Subcutaneous abdominal adipose tissue (tissue), 5 donors: Measurements from ENCODE around the gene PSTPIP2.
A peak's percentile ranks its signal among the peaks of the same experiment; 100 is the strongest.

ENCODE experiments used
- H3K27ac ChIP-seq: one replicate; pipeline ENCODE4 v1.7.0; 2013; ENCODE audit warnings: low read depth, mild to moderate bottlenecking, inconsistent platforms, low read length, moderate library complexity
- H3K27me3 ChIP-seq, 5 donors: one replicate each; pipeline ENCODE4 v1.7.0; 2013; ENCODE audit warnings: low read length in 5 of 5, inconsistent platforms in 1 of 5; ENCODE audit not compliant: control insufficient read depth in 5 of 5, insufficient read depth in 4 of 5
- H3K36me3 ChIP-seq, 5 donors: one replicate each; pipeline ENCODE4 v1.7.0; 2013; ENCODE audit warnings: low read length in 5 of 5; ENCODE audit not compliant: control insufficient read depth in 5 of 5, insufficient read depth in 5 of 5
- H3K4me1 ChIP-seq, 5 donors: one replicate each; pipeline ENCODE4 v1.7.0; 2013; ENCODE audit warnings: low read length in 5 of 5, mild to moderate bottlenecking in 3 of 5, moderate library complexity in 1 of 5; ENCODE audit not compliant: control insufficient read depth in 5 of 5, insufficient read depth in 5 of 5
- H3K4me3 ChIP-seq, 5 donors: one replicate each; pipeline ENCODE4 v1.7.0; 2013; ENCODE audit warnings: low read length in 5 of 5, low read depth in 1 of 5
- H3K9ac ChIP-seq, 5 donors: one replicate each; pipeline ENCODE4 v1.7.0; 2013; ENCODE audit warnings: low read length in 5 of 5, mild to moderate bottlenecking in 4 of 5, moderate library complexity in 3 of 5
- H3K9me3 ChIP-seq, 5 donors: one replicate each; pipeline ENCODE4 v1.7.0; 2013; ENCODE audit warnings: low read length in 5 of 5; ENCODE audit not compliant: control insufficient read depth in 5 of 5
- donor health status: healthy.
- donor health status: healthy.
- donor health status: healthy.
- donor health status: healthy.
- donor health status: healthy.

PSTPIP2 gene

DNA sequence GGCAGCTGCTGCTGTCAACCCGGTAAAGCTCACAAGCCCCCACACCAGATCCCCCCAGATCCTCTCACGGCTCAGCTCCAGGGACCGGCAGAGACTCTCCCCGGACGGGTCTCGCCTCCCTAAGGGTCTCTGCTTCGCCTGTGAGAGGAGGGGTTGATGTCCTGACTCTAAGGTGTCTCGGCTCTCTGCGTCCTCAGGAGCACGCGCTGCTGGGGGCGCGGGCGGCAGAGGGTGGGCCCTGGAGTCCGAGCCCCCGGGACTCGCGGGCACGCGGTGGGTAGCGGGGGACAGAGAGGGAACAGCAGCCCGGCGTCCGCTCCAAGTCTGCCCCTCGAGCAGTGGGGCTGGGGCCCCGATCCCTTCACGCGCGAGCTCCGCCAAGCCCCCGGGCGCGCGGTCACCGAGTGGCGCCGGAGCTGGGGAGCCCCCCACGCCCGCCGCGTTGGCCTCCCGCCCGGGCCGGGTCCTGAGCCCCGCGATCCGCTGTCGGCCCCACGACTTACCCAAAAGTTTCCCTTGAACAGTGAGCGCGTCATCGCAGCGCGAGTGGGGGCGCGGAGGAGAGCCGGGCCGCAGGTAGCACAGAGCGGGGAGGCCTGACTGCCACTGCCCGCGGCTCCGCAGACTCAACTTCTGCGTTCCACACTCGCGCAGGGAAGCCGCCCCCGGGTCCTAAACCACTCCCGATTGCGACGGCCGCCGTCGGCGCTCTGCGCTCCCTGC is at the start of gene PSTPIP2:
Gene PSTPIP2 (minus strand): TSS at position 608 of the 723 bp plus-strand sequence. CDS start 72 bp downstream, at position 536.
- H3K27ac ChIP-seq = no peak within 1 kb of the TSS
- H3K9ac ChIP-seq = peak within 1 kb of the TSS; percentile 63 to 89 (median 78)
- peaks cover 0 to 34% (median 30%) of the 10 kb centered on the region in 5 donors for H3K4me1 ChIP-seq
- H3K9me3 ChIP-seq = no peaks in the 10 kb centered on the region
- peak within 1 kb of the TSS; percentile 59 to 82 (median 69) for H3K4me3 ChIP-seq
- no peaks in the 10 kb centered on the region for H3K27me3 ChIP-seq
- H3K36me3 ChIP-seq = no peaks in the 10 kb centered on the region

DNA sequence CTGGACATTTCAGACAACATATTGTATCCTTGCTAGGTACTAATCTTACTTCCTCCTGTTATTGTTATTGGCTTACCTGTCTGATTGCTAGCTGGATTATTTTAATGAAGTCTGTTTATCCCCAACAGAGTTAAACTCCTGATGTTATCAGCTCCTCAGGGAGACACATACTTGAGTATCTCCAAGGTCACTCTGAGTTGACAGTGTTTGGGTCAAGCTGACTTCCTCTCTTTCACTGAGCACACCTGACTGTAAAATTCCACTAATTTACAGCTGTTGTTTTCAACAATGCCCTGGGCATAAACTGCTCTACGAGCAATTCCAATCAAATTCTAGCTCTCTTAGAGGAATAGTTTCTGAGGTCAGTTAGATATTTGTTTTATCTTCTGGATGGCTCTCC is 41.7 kb upstream of the PSTPIP2 start:
- Histone ChIP-seq H3K9me3 (no peaks in the 10 kb centered on the region), H3K36me3 (peaks cover 0 to 24% (median 8%) of the 10 kb centered on the region in 5 donors), H3K4me1 (no peaks in the 10 kb centered on the region), H3K9ac (no peak overlapping the region), H3K4me3 (no peak overlapping the region), H3K27me3 (no peaks in the 10 kb centered on the region), H3K27ac (no peak overlapping the region)

- Histone ChIP-seq H3K36me3 (peaks cover 0 to 24% (median 8%) of the 10 kb centered on the region in 5 donors), H3K27ac (no peak overlapping the region), H3K4me3 (no peak overlapping the region), H3K4me1 (no peaks in the 10 kb centered on the region), H3K9ac (no peak overlapping the region), H3K9me3 (no peaks in the 10 kb centered on the region), H3K27me3 (no peaks in the 10 kb centered on the region)
Observed at GRCh38 chr18:46110406-46110805, 38.3 kb upstream of the PSTPIP2 start.

- peaks cover 0 to 10% (median 7%) of the 10 kb centered on the region in 5 donors for H3K4me1 ChIP-seq
- no peaks in the 10 kb centered on the region for H3K9me3 ChIP-seq
- no peak overlapping the region for H3K9ac ChIP-seq
- H3K36me3 ChIP-seq = peaks cover 0 to 14% (median 7%) of the 10 kb centered on the region in 5 donors
- H3K4me3 ChIP-seq = no peak overlapping the region
- H3K27ac ChIP-seq = no peak overlapping the region
- H3K27me3 ChIP-seq = no peaks in the 10 kb centered on the region
Observed at GRCh38 chr18:46109386-46109785, 37.3 kb upstream of the PSTPIP2 start.

DNA sequence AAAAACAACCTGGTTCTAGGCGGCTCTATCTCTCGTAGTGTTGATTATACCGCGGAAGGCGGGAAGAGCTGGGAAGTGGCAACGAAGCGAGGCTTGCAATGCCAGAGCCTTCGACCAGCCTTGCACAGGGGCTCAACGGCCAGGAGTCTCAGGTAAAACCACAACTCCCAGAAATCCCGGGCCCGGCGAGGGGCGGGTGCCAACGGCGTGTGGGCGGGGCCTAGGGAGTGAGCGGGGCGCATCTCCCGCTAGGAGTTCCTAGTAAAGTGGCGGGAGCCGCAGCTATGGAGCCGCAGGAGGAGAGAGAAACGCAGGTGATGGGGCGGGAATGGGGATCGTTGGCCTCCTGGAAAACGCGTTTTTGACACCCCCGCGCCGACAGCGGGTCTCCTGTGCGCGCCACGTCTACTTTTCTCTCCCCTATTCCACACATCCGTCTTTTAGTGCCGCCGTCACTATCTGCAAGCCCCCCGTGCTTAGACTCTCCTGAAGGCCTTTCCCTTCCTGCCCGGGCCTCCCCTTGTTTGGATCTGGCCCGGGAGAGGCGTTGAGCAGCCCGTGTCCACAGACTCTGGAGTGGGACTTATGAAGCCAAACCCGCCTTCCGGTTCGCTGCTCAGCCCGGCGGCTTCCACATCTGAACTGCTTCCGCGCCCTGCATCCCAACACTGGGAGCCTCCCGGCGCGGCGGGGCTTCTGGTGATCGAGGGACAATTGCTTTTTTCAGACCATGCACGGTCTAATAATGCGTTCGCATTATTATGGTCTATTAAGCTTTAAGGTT is 32.3 kb upstream of the PSTPIP2 start, which contains the start of gene HAUS1:
Gene HAUS1 (plus strand): TSS at position 258 of the 784 bp plus-strand sequence. CDS start 27 bp downstream, at position 285.
- Histone ChIP-seq H3K4me1 (peaks cover 0 to 14% (median 11%) of the 10 kb centered on the region in 5 donors), H3K36me3 (peaks cover 0 to 7% (median under 1%) of the 10 kb centered on the region in 5 donors), H3K9me3 (no peaks in the 10 kb centered on the region), H3K27ac (peak within 1 kb of the TSS; percentile 65), H3K4me3 (peak within 1 kb of the TSS; percentile 91 to 99 (median 95)), H3K9ac (peak within 1 kb of the TSS; percentile 52 to 85 (median 80)), H3K27me3 (no peaks in the 10 kb centered on the region)

DNA sequence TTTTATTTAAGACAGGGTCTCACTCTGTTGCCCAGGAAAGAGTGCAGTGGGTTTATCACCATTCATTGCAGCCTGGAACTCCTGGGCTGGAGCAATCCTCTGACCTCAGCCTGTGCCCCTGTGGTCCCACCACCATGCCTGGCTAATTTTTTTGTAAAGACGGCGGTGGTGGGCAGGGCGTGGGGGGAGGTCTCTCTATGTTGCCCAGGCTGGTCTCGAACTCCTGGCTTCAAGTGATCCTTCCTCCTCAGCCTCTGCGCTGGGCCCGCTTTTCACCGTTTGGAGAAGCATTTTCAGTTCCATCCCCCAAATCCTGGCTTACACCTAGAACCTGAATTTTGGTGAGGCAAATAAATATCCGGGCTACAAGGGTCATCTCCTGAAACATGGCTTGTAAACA is 27.4 kb upstream of the PSTPIP2 start:
- peaks cover 0 to 38% (median 31%) of the 10 kb centered on the region in 5 donors for H3K4me1 ChIP-seq

DNA sequence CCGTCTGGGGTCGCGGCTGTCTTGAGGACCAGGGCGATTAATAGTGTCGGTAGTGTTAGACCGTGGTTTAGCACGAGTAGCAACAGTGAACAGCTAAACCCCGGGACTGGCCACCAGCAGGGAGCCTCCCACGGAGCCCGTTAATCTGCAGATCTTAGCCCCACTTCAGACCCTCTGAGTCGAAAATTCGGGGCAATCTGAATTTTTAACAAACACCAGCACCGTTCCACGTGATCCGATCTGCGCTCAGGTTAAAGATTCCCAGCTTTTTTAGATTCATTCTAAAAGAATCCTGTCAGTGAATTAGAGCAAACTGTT is 26.5 kb upstream of the PSTPIP2 start:
- H3K9ac ChIP-seq = peak overlapping the region; percentile 48 to 94 (median 82)
- H3K9me3 ChIP-seq = no peaks in the 10 kb centered on the region
- peaks cover 0 to 38% (median 26%) of the 10 kb centered on the region in 5 donors for H3K4me1 ChIP-seq
- H3K27ac ChIP-seq = peak overlapping the region; percentile 92
- peaks cover 2 to 10% (median 5%) of the 10 kb centered on the region in 5 donors for H3K36me3 ChIP-seq
- H3K4me3 ChIP-seq = peak overlapping the region; percentile 79 to 100 (median 99)
- no peaks in the 10 kb centered on the region for H3K27me3 ChIP-seq

More for the DNA sequence above, 27.4 kb upstream of the PSTPIP2 start:
- Histone ChIP-seq H3K27ac (no peak overlapping the region), H3K4me3 (no peak overlapping the region), H3K27me3 (no peaks in the 10 kb centered on the region), H3K9ac (no peak overlapping the region), H3K9me3 (no peaks in the 10 kb centered on the region), H3K36me3 (peaks cover 0 to 5% (median 0%) of the 10 kb centered on the region in 5 donors)

- peaks cover 0 to 38% (median 26%) of the 10 kb centered on the region in 5 donors for H3K4me1 ChIP-seq
- no peaks in the 10 kb centered on the region for H3K27me3 ChIP-seq
- peak within 1 kb of the TSS; percentile 79 to 100 (median 99) for H3K4me3 ChIP-seq
- peak within 1 kb of the TSS; percentile 82 to 98 (median 93) for H3K9ac ChIP-seq
- no peaks in the 10 kb centered on the region for H3K9me3 ChIP-seq
- H3K36me3 ChIP-seq = peaks cover 4 to 16% (median 8%) of the 10 kb centered on the region in 5 donors
- peak within 1 kb of the TSS; percentile 92 for H3K27ac ChIP-seq
Observed at GRCh38 chr18:46097801-46098615, 25.9 kb upstream of the PSTPIP2 start, which contains the start of gene ATP5F1A. Gene ATP5F1A (minus strand): TSS chr18:46098296. CDS start chr18:46098231, 65 bp downstream.

DNA sequence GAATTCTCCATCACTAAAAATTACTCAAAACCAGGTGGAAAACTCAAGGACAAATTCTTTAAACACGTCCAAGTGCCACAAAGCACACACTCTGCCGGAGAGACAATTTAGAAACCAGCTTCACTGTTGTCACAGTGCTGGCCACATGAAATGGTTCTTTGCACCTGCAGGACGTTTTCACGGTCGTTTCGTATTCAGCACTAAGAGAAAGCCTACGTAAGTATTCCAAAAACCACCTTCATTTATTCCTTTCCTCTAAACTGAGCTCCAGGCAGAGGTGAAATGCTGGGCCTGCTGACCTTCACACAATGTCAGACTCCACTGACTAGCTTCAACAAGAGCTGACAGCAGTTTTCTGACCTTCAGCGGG is 25.4 kb upstream of the PSTPIP2 start:
- no peaks in the 10 kb centered on the region for H3K27me3 ChIP-seq
- H3K9me3 ChIP-seq = no peaks in the 10 kb centered on the region
- H3K27ac ChIP-seq = peak overlapping the region; percentile 92
- H3K36me3 ChIP-seq = peaks cover 5 to 21% (median 10%) of the 10 kb centered on the region in 5 donors
- peaks cover 0 to 38% (median 26%) of the 10 kb centered on the region in 5 donors for H3K4me1 ChIP-seq
- peak overlapping the region; percentile 82 to 98 (median 93) for H3K9ac ChIP-seq
- peak overlapping the region; percentile 79 to 100 (median 99) for H3K4me3 ChIP-seq
